NCI-H1436 treated with DMSO at 0.1 percent for 48 hours (cell line): ENCODE results near the gene CLEC16A.

Experiments
- DNase-seq: peaks from one replicate; lab custom pipeline; 2025; lab: John Stamatoyannopoulos, UW

CLEC16A gene

GRCh38 chr16:11060842-11061241 is 116.5 kb downstream of the CLEC16A start:
- DNase-seq: no peak

- no peak for DNase-seq
These were observed 117.4 kb downstream of the CLEC16A start for GRCh38 chr16:11061629-11062270.

GRCh38 chr16:11063448-11064201 is 119.3 kb downstream of the CLEC16A start:
- no peak for DNase-seq

- DNase-seq: no peak
These were observed 119.8 kb downstream of the CLEC16A start for GRCh38 chr16:11064202-11064540.

GRCh38 chr16:11064851-11065250 is 120.5 kb downstream of the CLEC16A start:
- DNase-seq: no peak

GRCh38 chr16:11066261-11066870 is 122.0 kb downstream of the CLEC16A start:
- no peak for DNase-seq

- no peak for DNase-seq
These were observed 122.9 kb downstream of the CLEC16A start for GRCh38 chr16:11067266-11067665.

- no peak for DNase-seq
These were observed 123.4 kb downstream of the CLEC16A start for GRCh38 chr16:11067697-11068141.

GRCh38 chr16:11071829-11072228 is 127.5 kb downstream of the CLEC16A start:
- no peak for DNase-seq

GRCh38 chr16:11072420-11073153 is 128.2 kb downstream of the CLEC16A start:
- no peak for DNase-seq

GRCh38 chr16:11073407-11073999 is 129.1 kb downstream of the CLEC16A start:
- no peak for DNase-seq

- no peak for DNase-seq
These were observed 129.8 kb downstream of the CLEC16A start for GRCh38 chr16:11074131-11074530.

GRCh38 chr16:11075163-11075562 is 130.8 kb downstream of the CLEC16A start:
- no peak for DNase-seq

- DNase-seq: no peak
These were observed 132.1 kb downstream of the CLEC16A start for GRCh38 chr16:11076259-11077018.

GRCh38 chr16:11078812-11079459 is 134.6 kb downstream of the CLEC16A start:
- no peak for DNase-seq

GRCh38 chr16:11079652-11080187 is 135.4 kb downstream of the CLEC16A start:
- no peak for DNase-seq

- DNase-seq: no peak
These were observed 136.1 kb downstream of the CLEC16A start for GRCh38 chr16:11080327-11080967.

- DNase-seq: no peak
These were observed 136.8 kb downstream of the CLEC16A start for GRCh38 chr16:11080999-11081630.

- DNase-seq: no peak
These were observed 137.9 kb downstream of the CLEC16A start for GRCh38 chr16:11082108-11082859.
